NCI-H2107 treated with DMSO at 0.1 percent for 48 hours (cell line): ENCODE measurements around the gene HAUS6.
"Not testable (repeated sequence)": the region's sequence is repeated elsewhere in the genome, so short reads cannot be mapped to it uniquely, and the experiment has no call there.

Experiments used
- DNase-seq: peaks from one replicate; lab custom pipeline; 2025; ENCODE audit not compliant: unreplicated experiment; lab: John Stamatoyannopoulos, UW

HAUS6 gene

GRCh38 chr9:19048966-19049916 lies 53.5 kb downstream of the HAUS6 start, which contains the start of gene RRAGA:
TSS of gene RRAGA (plus strand) at chr9:19049427. CDS start at chr9:19049660, 233 bp downstream.
- DNase-seq: peak; percentile 95

GRCh38 chr9:19036611-19037010 lies 66.1 kb downstream of the HAUS6 start:
- no peak for DNase-seq

- no peak for DNase-seq
Observed at GRCh38 chr9:19033015-19033414, 69.7 kb downstream of the HAUS6 start, which contains the start of gene SAXO1. TSS of gene SAXO1 (minus strand) at chr9:19033209. CDS start at chr9:19032908, 301 bp downstream.

GRCh38 chr9:19032406-19032805 lies 70.3 kb downstream of the HAUS6 start:
- DNase-seq: no peak

- no peak for DNase-seq
Observed at GRCh38 chr9:19030899-19031298, 71.8 kb downstream of the HAUS6 start.

- peak; percentile 59 for DNase-seq
Observed at GRCh38 chr9:19028835-19029451, 73.8 kb downstream of the HAUS6 start.

GRCh38 chr9:19027825-19028224 lies 74.9 kb downstream of the HAUS6 start:
- no peak for DNase-seq

GRCh38 chr9:19026375-19026774 lies 76.3 kb downstream of the HAUS6 start:
- no peak for DNase-seq

GRCh38 chr9:19023078-19023477 lies 79.6 kb downstream of the HAUS6 start:
- no peak for DNase-seq

GRCh38 chr9:19022206-19022605 lies 80.5 kb downstream of the HAUS6 start:
- no peak for DNase-seq

GRCh38 chr9:19021649-19022048 lies 81.1 kb downstream of the HAUS6 start:
- DNase-seq: not testable (repeated sequence)

GRCh38 chr9:19020886-19021455 lies 81.7 kb downstream of the HAUS6 start:
- no peak for DNase-seq

- DNase-seq: no peak
Observed at GRCh38 chr9:19018201-19018600, 84.5 kb downstream of the HAUS6 start.

- DNase-seq: no peak
Observed at GRCh38 chr9:19009391-19009965, 93.2 kb downstream of the HAUS6 start.
